AG04450 (cell line): ENCODE data around the gene KLHL25. TPM values are rescaled to one million over a fixed set of nuclear protein-coding genes. Genes with fewer than 3 reads are reported as not detected.
A peak's percentile ranks its signal among the peaks of the same experiment; 100 is the strongest.
"Not testable (repeated sequence)": the region's sequence is repeated elsewhere in the genome, so short reads cannot be mapped to it uniquely, and the experiment has no call there.

Experiments
- CTCF ChIA-PET: fragments of 300-600, 350-600 bp; formaldehyde crosslinking; extraction: SDS; loops from one replicate; lab custom pipeline; 2022; ENCODE audit warnings: antibody characterized with exemption, inconsistent platforms; lab: Charles Lee
- POLR2A ChIA-PET: fragments of 350-600 bp; formaldehyde crosslinking; extraction: SDS; loops from one replicate; lab custom pipeline; 2021; ENCODE audit warnings: antibody characterized with exemption, inconsistent platforms; lab: Yijun Ruan, JAX
- DNase-seq: peaks from one replicate; pipeline ENCODE4 v3.0.0-alpha.2; 2011; ENCODE audit warnings: low read depth, low spot score
- H3K27ac ChIP-seq: one replicate; pipeline ENCODE4 v1.5.1; 2012; ENCODE audit warnings: low read depth, low read length, control low read depth
- H3K27me3 ChIP-seq: one replicate; pipeline ENCODE4 v1.6.0; 2012; ENCODE audit warnings: low read length; ENCODE audit not compliant: control insufficient read depth, insufficient read depth
- H3K4me3 ChIP-seq: 2 replicates; pipeline ENCODE4 v1.5.1; 2011; ENCODE audit warnings: mild to moderate bottlenecking, low read depth, low read length, control low read depth
- H3K9me3 ChIP-seq: 2 replicates; pipeline ENCODE4 v1.5.1; 2012; ENCODE audit warnings: low read length; ENCODE audit not compliant: control insufficient read depth, insufficient read depth
- CTCF ChIP-seq: IDR thresholded peaks from 2 replicates; pipeline ENCODE4 v1.5.1; 2011; ENCODE audit warnings: low read depth, low read length, control low read depth, inconsistent platforms
- polyA plus RNA-seq: library from polyadenylated mRNA; depleted of rRNA; stranded (reverse); fragments of >200 nt; gene quantifications from 2 replicates; pipeline ENCODE4 v1.2.3, GENCODE V29; 2011

KLHL25 gene
- polyA plus RNA-seq, 1 experiment = 2.9 TPM

- CTCF ChIA-PET = no interaction called here
- POLR2A ChIA-PET = no interaction called here
- no peak for TF ChIP-seq CTCF
- no peaks in the 10 kb centered on the region for H3K27me3 ChIP-seq
- H3K4me3 ChIP-seq = no peak overlapping the region
- H3K9me3 ChIP-seq = no peaks in the 10 kb centered on the region
- DNase-seq = no peak
- no peak overlapping the region for H3K27ac ChIP-seq
Measured at GRCh38 chr15:85810075-85810474, 15.3 kb upstream of the KLHL25 start.

GRCh38 chr15:85805420-85805819 lies 10.7 kb upstream of the KLHL25 start:
- no peak for DNase-seq
- ChIA-PET CTCF (no interaction called here), POLR2A (no interaction called here)
- Histone ChIP-seq H3K27me3 (no peaks in the 10 kb centered on the region), H3K4me3 (no peak overlapping the region), H3K27ac (no peak overlapping the region), H3K9me3 (no peaks in the 10 kb centered on the region)
- no peak for TF ChIP-seq CTCF

GRCh38 chr15:85804481-85805170 lies 9.9 kb upstream of the KLHL25 start:
- TF ChIP-seq CTCF = no peak
- H3K27ac ChIP-seq = no peak overlapping the region
- H3K4me3 ChIP-seq = no peak overlapping the region
- H3K27me3 ChIP-seq = no peaks in the 10 kb centered on the region
- ChIA-PET CTCF (interaction anchor here (0.5 to 1.9 kb wide), 2 partner anchors 29 to 35 kb away, joined by 5 read pairs; no protein-coding TSS in a partner anchor), POLR2A (no interaction called here)
- no peaks in the 10 kb centered on the region for H3K9me3 ChIP-seq
- DNase-seq = no peak

GRCh38 chr15:85802617-85803016 lies 7.9 kb upstream of the KLHL25 start:
- POLR2A ChIA-PET, H3K27ac ChIP-seq, DNase-seq, H3K4me3 ChIP-seq, H3K27me3 ChIP-seq, H3K9me3 ChIP-seq: not testable (repeated sequence)
- TF ChIP-seq CTCF = 0 out of 2 replicates have a peak, but pooled peaks have one; percentile 14
- CTCF ChIA-PET = interaction anchor here (1.0 to 1.9 kb wide), 2 partner anchors 18 to 37 kb away, joined by 3 to 5 read pairs; no protein-coding TSS in a partner anchor

- no peak for DNase-seq
- Histone ChIP-seq H3K27ac (no peak overlapping the region), H3K4me3 (no peak overlapping the region), H3K9me3 (no peaks in the 10 kb centered on the region; the same call in 1 of the 2 replicates), H3K27me3 (no peaks in the 10 kb centered on the region)
- POLR2A ChIA-PET = no interaction called here
- CTCF ChIA-PET = interaction anchor here (0.7 to 1.8 kb wide), 2 partner anchors 34 to 41 kb away, joined by 5 to 7 read pairs; no protein-coding TSS in a partner anchor
- TF ChIP-seq CTCF = no peak
Measured at GRCh38 chr15:85800478-85801123, 5.9 kb upstream of the KLHL25 start.

GRCh38 chr15:85796371-85796770 lies 1.6 kb upstream of the KLHL25 start:
- not testable (repeated sequence) for H3K9me3 ChIP-seq, H3K4me3 ChIP-seq, H3K27ac ChIP-seq, H3K27me3 ChIP-seq, DNase-seq
- CTCF ChIA-PET = interaction anchor here (0.6 kb wide), 1 partner anchor 39 kb away, joined by 5 read pairs; no protein-coding TSS in a partner anchor
- POLR2A ChIA-PET = interaction anchor here (0.6 kb wide), 1 partner anchor 65 kb away, joined by 5 read pairs; no protein-coding TSS in a partner anchor
